HL-60 (cell line): ENCODE results near the gene RBMS3.

Experiments
- POLR2AphosphoS5 ChIP-seq: IDR thresholded peaks from 2 replicates; pipeline ENCODE4 v1.6.1; 2012; ENCODE audit warnings: low read depth
- SPI1 ChIP-seq: IDR thresholded peaks from 2 replicates; pipeline ENCODE4 v1.6.1; 2012; ENCODE audit warnings: low read depth, mild to moderate bottlenecking, borderline replicate concordance

DNA sequence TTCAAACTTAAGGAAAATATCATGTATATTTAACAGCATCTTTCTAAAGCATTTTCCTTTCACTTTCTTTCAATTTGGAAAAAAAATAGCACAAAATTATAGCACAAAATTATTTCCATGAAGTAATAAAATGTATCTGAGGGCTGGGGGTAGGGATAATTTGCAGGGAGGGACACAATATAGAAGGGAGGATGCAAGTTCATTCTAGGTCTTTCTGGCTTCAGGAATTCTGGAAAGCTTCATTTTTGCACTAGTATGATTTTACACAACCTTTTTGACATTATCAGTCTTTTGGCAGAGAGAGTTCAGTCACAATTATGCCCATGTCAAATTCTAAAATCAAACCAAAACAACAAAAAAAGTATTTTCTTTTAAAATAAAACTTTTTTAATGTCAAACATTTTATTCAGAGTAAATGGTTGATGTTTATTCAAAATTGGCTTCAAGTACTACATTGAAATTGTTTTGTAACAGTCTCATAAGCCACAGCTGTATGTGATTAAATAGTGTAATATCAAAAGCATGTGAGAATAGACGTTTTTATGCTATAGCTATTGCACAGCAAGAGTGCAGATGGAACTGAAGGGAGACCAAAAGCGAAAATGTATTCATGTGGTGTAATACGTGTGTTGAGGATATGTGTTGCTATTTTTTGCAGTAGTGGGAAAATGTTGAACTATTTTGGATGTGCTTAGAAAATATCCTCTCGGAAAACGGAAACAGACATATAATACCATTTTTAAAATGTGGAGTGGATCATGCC is 5.8 kb downstream of the RBMS3 start:
- TF ChIP-seq POLR2AphosphoS5 (no peak), SPI1 (no peak)
